HCT116 (cell line): ENCODE measurements around the gene KDM7A. TPM values are rescaled to one million over a fixed set of nuclear protein-coding genes. Genes with fewer than 3 reads are reported as not detected.

Source experiments
- ATAC-seq: fragments of 200-7000 bp; cut with Tn5 transposase; 2 replicates; pipeline ENCODE4 v1.9.1; 2020; ENCODE audit warnings: mild to moderate bottlenecking, moderate library complexity
- BruUV-seq: library from RNA; stranded (reverse); fragments of 400-500 nt; replicated peaks from 2 replicates; lab custom pipeline; 2021; lab: Mats Ljungman, UMichigan
- CTCF ChIA-PET: fragments of 300-600 bp; sonication (Branson Sonifier 250); formaldehyde crosslinking; loops from one replicate; lab custom pipeline; 2021; ENCODE audit warnings: antibody characterized with exemption; lab: Charles Lee
- POLR2A ChIA-PET: fragments of 300-600, 350-600 bp; sonication (Branson Sonifier 250); formaldehyde crosslinking; loops from one replicate; lab custom pipeline; 2021; ENCODE audit warnings: antibody characterized with exemption; lab: Charles Lee
- RAD21 ChIA-PET, 2 experiments: fragments of 300-600 bp; sonication (Branson Sonifier 250); formaldehyde crosslinking; loops; one replicate each; lab custom pipeline; 2023; ENCODE audit warnings: low total read pairs in 2 of 2; ENCODE audit not compliant: uncharacterized antibody in 2 of 2, unreplicated experiment in 2 of 2, low non-redundant PET in 1 of 2; lab: Charles Lee
- DNase-seq: peaks from one replicate; pipeline ENCODE4 v3.0.0-alpha.2; 2010; ENCODE audit warnings: low read depth, low spot score
- H2AFZ ChIP-seq: fragments of 200-600 bp; shearing (Covaris generic), sonication (generic); 2 replicates; pipeline ENCODE4 v1.6.1; 2017; ENCODE audit warnings: low read depth, mixed run types, mixed read lengths, antibody characterized with exemption, low read length; ENCODE audit not compliant: poor library complexity, severe bottlenecking
- H3K27ac ChIP-seq: 2 replicates; pipeline ENCODE4 v1.5.1; 2012; ENCODE audit warnings: low read depth, low read length
- H3K27me3 ChIP-seq: fragments of 200-600 bp; sonication (generic); 2 replicates; pipeline ENCODE4 v1.6.1; 2016; ENCODE audit warnings: mixed run types, low read length, mixed read lengths; ENCODE audit not compliant: insufficient read depth
- H3K36me3 ChIP-seq, 2 experiments: fragments of 200-500 bp in 1 of 2; fragments of 200-600 bp in 1 of 2; sonication (Bioruptor generic) in 1 of 2; sonication (generic) in 1 of 2; 2 replicates each; pipeline versions ENCODE4 v1.5.1 to v1.6.1; 2014 to 2016; ENCODE audit warnings: low read length in 2 of 2, inconsistent platforms in 1 of 2, mixed read lengths in 1 of 2, mixed run types in 1 of 2; ENCODE audit not compliant: insufficient read depth in 2 of 2, control insufficient read depth in 1 of 2
- H3K4me1 ChIP-seq, 2 experiments: fragments of 200-600 bp in 1 of 2; sonication (generic) in 1 of 2; 2 replicates each; pipeline versions ENCODE4 v1.5.1 to v1.6.1; 2012 to 2017; ENCODE audit warnings: low read length in 2 of 2, inconsistent platforms in 1 of 2, mild to moderate bottlenecking in 1 of 2, mixed read lengths in 1 of 2, mixed run types in 1 of 2, moderate library complexity in 1 of 2; ENCODE audit not compliant: insufficient read depth in 2 of 2, control insufficient read depth in 1 of 2
- H3K4me2 ChIP-seq: fragments of 200-600 bp; sonication (generic); 2 replicates; pipeline ENCODE4 v1.6.1; 2017; ENCODE audit warnings: mixed run types, low read length, mixed read lengths
- H3K4me3 ChIP-seq, 2 experiments: fragments of 200-600 bp in 1 of 2; sonication (generic) in 1 of 2; replicated peaks in 1 of 2; 2 replicates each; pipeline ENCODE4 v1.5.1; 2011 to 2016; ENCODE audit warnings: low read length in 2 of 2, control low read depth in 1 of 2, low read depth in 1 of 2, mild to moderate bottlenecking in 1 of 2, mixed read lengths in 1 of 2, mixed run types in 1 of 2
- H3K79me2 ChIP-seq: fragments of 200-600 bp; sonication (generic); 2 replicates; pipeline ENCODE4 v1.6.1; 2017; ENCODE audit warnings: mild to moderate bottlenecking, mixed run types, low read length, moderate library complexity, mixed read lengths; ENCODE audit not compliant: insufficient read depth
- H3K9ac ChIP-seq: fragments of 200-600 bp; sonication (generic); 2 replicates; pipeline ENCODE4 v1.6.1; 2016; ENCODE audit warnings: low read length, mixed read lengths
- H3K9me2 ChIP-seq: fragments of 200-600 bp; sonication (generic), shearing (Covaris generic); 2 replicates; pipeline ENCODE4 v1.6.1; 2017; ENCODE audit warnings: mixed run types, mild to moderate bottlenecking, moderate library complexity; ENCODE audit not compliant: insufficient read depth
- H3K9me3 ChIP-seq, 2 experiments: fragments of 200-500 bp in 1 of 2; fragments of 200-600 bp in 1 of 2; sonication (Bioruptor generic) in 1 of 2; sonication (generic) in 1 of 2; 2 replicates each; pipeline ENCODE4 v1.6.1; 2014 to 2017; ENCODE audit warnings: low read length in 2 of 2, mixed read lengths in 2 of 2, inconsistent platforms in 1 of 2, low read depth in 1 of 2, mild to moderate bottlenecking in 1 of 2, mixed run types in 1 of 2, moderate library complexity in 1 of 2; ENCODE audit not compliant: control insufficient read depth in 1 of 2, insufficient read depth in 1 of 2
- H4K20me1 ChIP-seq: fragments of 200-600 bp; sonication (generic), shearing (Covaris generic); 2 replicates; pipeline ENCODE4 v1.6.1; 2017; ENCODE audit warnings: mixed run types, mild to moderate bottlenecking, moderate library complexity; ENCODE audit not compliant: insufficient read depth
- ATF3 ChIP-seq: IDR thresholded peaks from 2 replicates; pipeline ENCODE4 v1.6.1; 2012
- CBX3 ChIP-seq: IDR thresholded peaks from 2 replicates; pipeline ENCODE4 v1.6.1; 2012; ENCODE audit warnings: low read depth
- CEBPB ChIP-seq: IDR thresholded peaks from 2 replicates; pipeline ENCODE4 v1.6.1; 2012; ENCODE audit warnings: low read depth
- CTCF ChIP-seq, 3 experiments: fragments of 200-600 bp in 1 of 3; sonication (generic) in 1 of 3; IDR thresholded peaks in 2 of 3; conservative IDR thresholded peaks in 1 of 3; 2 replicates each; pipeline ENCODE4 v1.5.1; 2012 to 2017; ENCODE audit warnings: low read depth in 2 of 3, low read length in 2 of 3, antibody characterized with exemption in 1 of 3, borderline replicate concordance in 1 of 3, control low read depth in 1 of 3, mild to moderate bottlenecking in 1 of 3, mixed read lengths in 1 of 3, mixed run types in 1 of 3, moderate library complexity in 1 of 3; ENCODE audit not compliant: insufficient read depth in 1 of 3
- ELF1 ChIP-seq: IDR thresholded peaks from 2 replicates; pipeline ENCODE4 v1.6.1; 2012; ENCODE audit warnings: low read depth, borderline replicate concordance
- EZH2 ChIP-seq: fragments of 200-600 bp; sonication (generic); IDR thresholded peaks from 2 replicates; pipeline ENCODE4 v1.6.1; 2017; ENCODE audit warnings: antibody characterized with exemption, mixed run types
- EZH2phosphoT487 ChIP-seq: fragments of 200-600 bp; IDR thresholded peaks from 2 replicates; pipeline ENCODE4 v1.6.1; 2018; ENCODE audit warnings: antibody characterized with exemption, borderline replicate concordance
- JUND ChIP-seq: IDR thresholded peaks from 2 replicates; pipeline ENCODE4 v1.6.1; 2012
- MAX ChIP-seq: IDR thresholded peaks from 2 replicates; pipeline ENCODE4 v1.6.1; 2012
- POLR2AphosphoS5 ChIP-seq: IDR thresholded peaks from 2 replicates; pipeline ENCODE4 v1.6.1; 2011; ENCODE audit warnings: mild to moderate bottlenecking, low read depth, low read length, moderate library complexity
- RAD21 ChIP-seq: IDR thresholded peaks from 2 replicates; pipeline ENCODE4 v1.6.1; 2012; ENCODE audit warnings: low read depth, mild to moderate bottlenecking
- REST ChIP-seq: IDR thresholded peaks from 2 replicates; pipeline ENCODE4 v1.6.1; 2012; ENCODE audit warnings: low read depth
- TCF7L2 ChIP-seq: IDR thresholded peaks from 2 replicates; pipeline ENCODE4 v1.7.0; 2011; ENCODE audit warnings: borderline replicate concordance, inconsistent platforms; ENCODE audit not compliant: insufficient read depth, insufficient read length; ENCODE audit errors: extremely low read depth
- YY1 ChIP-seq: IDR thresholded peaks from 2 replicates; pipeline ENCODE4 v1.6.1; 2011; ENCODE audit warnings: low read length, low read depth, moderate library complexity, mild to moderate bottlenecking; ENCODE audit not compliant: insufficient replicate concordance; ENCODE audit errors: extremely low read depth
- ZBTB33 ChIP-seq: IDR thresholded peaks from 2 replicates; pipeline ENCODE4 v1.6.1; 2011; ENCODE audit warnings: mild to moderate bottlenecking, low read length, moderate library complexity; ENCODE audit not compliant: insufficient replicate concordance; ENCODE audit errors: extremely low read depth
- ZNF274 ChIP-seq: fragments of 200-500 bp; sonication (Bioruptor generic); IDR thresholded peaks from 2 replicates; pipeline ENCODE4 v1.6.1; 2014; ENCODE audit warnings: mild to moderate bottlenecking, low read depth, low read length, inconsistent platforms
- intact Hi-C: fragments of 100-400 bp; cut with micrococcal nuclease; formaldehyde crosslinking; loops from 2 replicates; pipeline ENCODE4 v1.10.0; 2022
- total RNA-seq: library from RNA; stranded (reverse); gene quantifications from one replicate; pipeline ENCODE4 v1.2.1, GENCODE V29; 2021; ENCODE audit not compliant: unreplicated experiment

KDM7A gene
- total RNA-seq, 1 experiment from 2014 or later: 11.6 TPM

- no peak for TF ChIP-seq ATF3
- no peak for TF ChIP-seq RAD21
- TF ChIP-seq ZBTB33: no peak
- no peak for TF ChIP-seq MAX
- no peak for TF ChIP-seq JUND
- no peak for TF ChIP-seq CBX3
These were observed 19.8 kb upstream of the KDM7A start (continued) for GRCh38 chr7:140196361-140197217.

GRCh38 chr7:140195859-140196258 is 19.1 kb upstream of the KDM7A start:
- ChIA-PET POLR2A (no interaction called here), CTCF (no interaction called here)

More at GRCh38 chr7:140195859-140196258, 19.1 kb upstream of the KDM7A start:
- Histone ChIP-seq H3K4me1 (no peaks in the 10 kb centered on the region), H3K9me3 (no peaks in the 10 kb centered on the region), H3K9ac (no peak overlapping the region), H4K20me1 (no peaks in the 10 kb centered on the region), H3K9me2 (no peaks in the 10 kb centered on the region), H3K4me3 (no peak overlapping the region), H3K27me3 (no peaks in the 10 kb centered on the region), H3K4me2 (no peak overlapping the region), H2AFZ (no peak overlapping the region), H3K36me3 (no peaks in the 10 kb centered on the region), H3K27ac (no peak overlapping the region), H3K79me2 (no peaks in the 10 kb centered on the region)
- RAD21 ChIA-PET: no interaction called here
- TF ChIP-seq CEBPB (no peak), ZNF274 (no peak), EZH2 (no peak), CTCF (IDR thresholded peaks at IDR 0.05 in 2 of 3, conservative IDR thresholded peaks at IDR 0.05 in 1 of 3; ENCODE audit: borderline replicate concordance in 1 of 3, insufficient read depth in 1 of 3, low read depth in 2 of 3, low read length in 2 of 3) (no peak), POLR2AphosphoS5 (no peak), REST (no peak), JUND (no peak), ELF1 (no peak), CBX3 (no peak), TCF7L2 (no peak), EZH2phosphoT487 (no peak), YY1 (no peak)
- ATAC-seq (no peak), DNase-seq (no peak)
- intact Hi-C loops: no loop called here
- no TSS peak for BruUV-seq
